ENCODE results near the gene ULBP2.

Gene ULBP2

DNA sequence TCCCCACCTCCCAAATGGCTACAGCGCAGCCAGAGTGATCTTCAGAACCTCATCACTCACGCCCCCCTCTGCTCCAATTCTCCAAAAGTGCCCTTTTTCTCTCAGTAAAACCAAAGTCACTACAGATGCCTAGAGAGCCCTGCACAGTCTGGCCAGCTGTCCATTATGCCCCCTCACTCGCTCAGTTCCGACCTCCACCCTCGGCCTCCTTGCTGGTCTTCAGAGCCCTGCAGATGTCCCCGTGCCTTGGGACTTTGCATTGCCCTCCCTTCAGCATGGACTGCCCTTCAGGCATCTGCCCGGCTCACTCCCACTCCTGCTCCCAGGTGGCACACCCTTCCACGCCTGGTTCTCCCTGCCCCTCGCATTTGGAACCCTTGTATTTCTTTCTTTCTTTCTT lies 42.8 kb upstream of the ULBP2 start:
- H3K36me3 ChIP-seq (ENCODE audit: insufficient read depth, insufficient read length, low read length): no peaks in the 10 kb centered on the region
- no peak overlapping the region for H3K4me3 ChIP-seq (ENCODE audit: insufficient read length, low read depth)
- H3K4me1 ChIP-seq (ENCODE audit: insufficient read depth, insufficient read length): peaks cover under 1% of the 10 kb centered on the region
- no peaks in the 10 kb centered on the region for H3K9me3 ChIP-seq (ENCODE audit: insufficient read depth, low read length)
- no peak for TF ChIP-seq SUZ12 (IDR thresholded peaks at IDR 0.05; ENCODE audit: extremely low read depth, insufficient read depth, insufficient read length)
- TF ChIP-seq YY1 (IDR thresholded peaks at IDR 0.05; ENCODE audit: insufficient read depth, insufficient read length): no peak
- no peak overlapping the region for H3K9ac ChIP-seq (ENCODE audit: insufficient read length, low read depth)
- no peak for DNase-seq (ENCODE audit: low read depth, low spot score)
- H3K27me3 ChIP-seq (ENCODE audit: insufficient read depth, insufficient read length): no peaks in the 10 kb centered on the region

DNA sequence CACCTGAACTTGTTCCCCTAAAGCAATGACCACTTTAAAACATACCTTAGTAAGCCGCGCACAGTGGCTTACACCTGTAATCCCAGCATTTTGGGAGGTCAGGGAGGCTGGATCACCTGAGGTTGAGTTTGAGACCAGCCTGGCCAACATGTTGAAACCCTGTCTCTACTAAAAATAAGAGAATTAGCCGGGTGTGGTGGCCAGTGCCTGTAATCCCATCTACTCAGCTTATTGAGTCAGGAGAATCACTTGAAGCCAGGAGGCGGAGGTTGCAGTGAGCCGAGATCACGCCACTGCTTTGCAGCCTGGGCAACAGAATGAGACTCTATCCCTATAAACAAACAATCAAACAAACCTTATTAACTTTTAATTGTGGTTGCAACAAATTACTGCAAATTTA lies 42.3 kb upstream of the ULBP2 start:
- Histone ChIP-seq H3K4me3 (ENCODE audit: insufficient read length, low read depth) (no peak overlapping the region), H3K9me3 (ENCODE audit: insufficient read depth, low read length) (no peaks in the 10 kb centered on the region), H3K9ac (ENCODE audit: insufficient read length, low read depth) (no peak overlapping the region), H3K4me1 (ENCODE audit: insufficient read depth, insufficient read length) (peaks cover 5% of the 10 kb centered on the region), H3K27me3 (ENCODE audit: insufficient read depth, insufficient read length) (no peaks in the 10 kb centered on the region), H3K36me3 (ENCODE audit: insufficient read depth, insufficient read length, low read length) (no peaks in the 10 kb centered on the region)
- TF ChIP-seq SUZ12 (IDR thresholded peaks at IDR 0.05; ENCODE audit: extremely low read depth, insufficient read depth, insufficient read length): no peak
- TF ChIP-seq YY1 (IDR thresholded peaks at IDR 0.05; ENCODE audit: insufficient read depth, insufficient read length): no peak
- no peak for TF ChIP-seq ZNF274 (IDR thresholded peaks at IDR 0.05; ENCODE audit: low read depth, low read length)
- no peak for DNase-seq (ENCODE audit: low read depth, low spot score)

DNA sequence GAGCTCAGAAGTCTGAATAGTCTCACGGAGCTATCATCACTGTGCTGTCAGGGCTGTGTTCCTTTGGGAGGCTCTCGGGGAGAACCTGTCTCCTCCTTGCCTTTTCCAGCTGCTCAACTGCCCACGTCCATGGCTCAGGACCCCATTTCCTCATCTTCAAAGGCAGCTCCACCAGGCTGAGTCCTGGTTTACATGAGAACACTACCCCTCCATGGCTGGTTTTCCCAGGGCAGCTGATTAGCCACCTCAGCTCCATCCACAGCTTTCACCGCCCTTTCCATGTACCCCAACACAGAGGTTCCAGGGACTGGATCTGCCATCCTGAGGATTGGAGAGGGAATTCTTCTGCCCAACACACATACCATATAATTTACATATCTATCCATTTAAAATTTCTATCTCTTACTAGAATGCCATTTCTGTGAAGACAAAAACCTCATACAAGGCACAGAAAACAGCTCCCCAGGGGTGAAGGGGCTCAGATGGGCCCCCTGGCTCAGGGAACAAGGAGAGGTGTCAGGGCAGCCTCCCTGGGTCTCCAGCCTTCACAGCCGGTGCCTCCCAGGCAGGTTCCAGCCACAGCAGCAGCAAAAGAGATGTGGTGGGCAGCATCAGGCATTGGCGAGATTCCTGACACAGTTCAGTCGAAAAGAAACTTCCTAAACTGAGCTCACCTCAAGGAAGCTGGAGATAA lies 41.7 kb upstream of the ULBP2 start:
- Histone ChIP-seq H3K9ac (ENCODE audit: insufficient read length, low read depth) (no peak overlapping the region), H3K4me3 (ENCODE audit: insufficient read length, low read depth) (no peak overlapping the region), H3K9me3 (ENCODE audit: insufficient read depth, low read length) (no peaks in the 10 kb centered on the region), H3K27me3 (ENCODE audit: insufficient read depth, insufficient read length) (no peaks in the 10 kb centered on the region), H3K4me1 (ENCODE audit: insufficient read depth, insufficient read length) (peaks cover 5% of the 10 kb centered on the region), H3K36me3 (ENCODE audit: insufficient read depth, insufficient read length, low read length) (no peaks in the 10 kb centered on the region)
- no peak for DNase-seq (ENCODE audit: low read depth, low spot score)
- TF ChIP-seq ZNF274 (IDR thresholded peaks at IDR 0.05; ENCODE audit: low read depth, low read length) (no peak), SUZ12 (IDR thresholded peaks at IDR 0.05; ENCODE audit: extremely low read depth, insufficient read depth, insufficient read length) (no peak), YY1 (IDR thresholded peaks at IDR 0.05; ENCODE audit: insufficient read depth, insufficient read length) (no peak)

DNA sequence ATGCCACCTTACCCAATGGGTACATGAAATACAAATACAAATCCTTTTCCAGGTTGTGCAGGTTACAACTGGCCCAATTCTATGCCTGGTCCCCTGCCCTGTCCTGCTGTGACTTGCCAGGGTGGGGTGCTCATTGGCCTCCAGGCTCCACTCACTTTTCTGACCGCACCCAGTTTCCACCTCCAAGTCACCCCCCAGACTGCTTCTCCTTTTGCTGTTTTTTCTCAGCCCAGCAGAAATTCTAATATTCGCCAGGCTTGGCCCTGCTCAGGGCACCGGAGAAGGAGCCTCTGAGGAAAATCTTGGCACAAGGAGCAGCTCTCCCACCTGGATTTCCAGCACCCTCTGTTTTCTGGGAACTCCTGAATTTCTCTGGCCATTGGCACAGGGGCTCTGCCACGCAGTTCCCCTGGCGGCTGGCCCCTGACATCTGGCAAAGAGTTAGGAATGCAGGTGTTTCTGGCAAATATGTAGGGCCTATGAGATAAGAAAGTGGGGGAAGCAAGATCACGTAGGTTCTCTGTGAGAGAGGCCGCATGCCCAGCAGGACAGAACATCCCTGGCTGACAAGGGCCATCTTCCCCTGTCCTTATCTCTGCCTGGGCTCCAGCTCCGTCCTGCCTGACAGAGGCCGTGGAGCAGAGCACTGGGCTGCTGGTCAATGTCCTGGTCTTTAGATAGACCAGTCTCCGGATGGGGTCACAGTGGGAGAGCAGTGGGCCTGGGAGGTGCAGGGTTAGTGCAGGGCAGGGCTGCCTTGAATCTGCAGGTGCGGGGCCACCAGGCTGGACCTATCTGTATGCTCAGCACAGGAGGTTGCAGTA lies 41.0 kb upstream of the ULBP2 start:
- Histone ChIP-seq H3K4me1 (ENCODE audit: insufficient read depth, insufficient read length) (peaks cover 5% of the 10 kb centered on the region), H3K27me3 (ENCODE audit: insufficient read depth, insufficient read length) (no peaks in the 10 kb centered on the region), H3K36me3 (ENCODE audit: insufficient read depth, insufficient read length, low read length) (no peaks in the 10 kb centered on the region), H3K4me3 (ENCODE audit: insufficient read length, low read depth) (no peak overlapping the region), H3K9me3 (ENCODE audit: insufficient read depth, low read length) (no peaks in the 10 kb centered on the region), H3K9ac (ENCODE audit: insufficient read length, low read depth) (no peak overlapping the region)
- TF ChIP-seq YY1 (IDR thresholded peaks at IDR 0.05; ENCODE audit: insufficient read depth, insufficient read length) (no peak), SUZ12 (IDR thresholded peaks at IDR 0.05; ENCODE audit: extremely low read depth, insufficient read depth, insufficient read length) (no peak), ZNF274 (IDR thresholded peaks at IDR 0.05; ENCODE audit: low read depth, low read length) (no peak)
- DNase-seq (ENCODE audit: low read depth, low spot score): no peak

DNA sequence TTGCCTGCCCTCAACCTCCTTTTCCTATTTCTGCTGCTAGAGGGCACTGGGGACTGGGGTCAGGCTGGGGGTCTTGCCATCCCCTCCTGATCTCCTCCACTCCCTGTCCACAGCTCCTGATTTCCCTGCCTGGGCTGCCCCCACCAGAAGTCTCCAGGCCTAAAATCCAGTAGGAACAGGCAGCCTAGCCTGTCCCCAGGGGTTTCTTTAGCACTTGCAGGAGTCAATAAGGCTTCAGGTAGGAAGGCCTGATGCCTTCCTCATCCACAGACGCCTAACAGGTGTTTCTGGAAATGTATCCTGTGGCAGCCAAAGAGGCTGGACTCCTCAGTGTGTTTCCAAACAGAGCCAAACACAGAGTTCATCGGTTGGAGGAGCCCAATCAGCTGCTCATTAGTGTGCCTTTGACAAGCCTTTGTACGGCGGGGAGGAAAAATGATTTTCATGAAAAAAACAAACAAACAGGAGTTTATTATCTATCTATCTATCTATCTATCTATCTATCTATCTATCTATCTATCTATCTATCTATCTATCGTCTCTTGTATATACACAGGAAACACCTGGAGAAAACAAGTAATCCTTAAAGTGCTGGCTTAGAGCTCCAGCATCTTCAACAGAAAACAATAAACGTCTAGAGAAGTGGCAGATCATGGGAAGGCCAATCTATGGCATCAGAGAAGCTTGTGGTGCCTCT lies 40.2 kb upstream of the ULBP2 start:
- Histone ChIP-seq H3K27me3 (ENCODE audit: insufficient read depth, insufficient read length) (no peaks in the 10 kb centered on the region), H3K4me3 (ENCODE audit: insufficient read length, low read depth) (no peak overlapping the region), H3K4me1 (ENCODE audit: insufficient read depth, insufficient read length) (peaks cover 5% of the 10 kb centered on the region), H3K9me3 (ENCODE audit: insufficient read depth, low read length) (no peaks in the 10 kb centered on the region), H3K36me3 (ENCODE audit: insufficient read depth, insufficient read length, low read length) (no peaks in the 10 kb centered on the region), H3K9ac (ENCODE audit: insufficient read length, low read depth) (no peak overlapping the region)
- TF ChIP-seq SUZ12 (IDR thresholded peaks at IDR 0.05; ENCODE audit: extremely low read depth, insufficient read depth, insufficient read length) (no peak), YY1 (IDR thresholded peaks at IDR 0.05; ENCODE audit: insufficient read depth, insufficient read length) (no peak), ZNF274 (IDR thresholded peaks at IDR 0.05; ENCODE audit: low read depth, low read length) (no peak)
- no peak for DNase-seq (ENCODE audit: low read depth, low spot score)

GRCh38 chr6:149903938-149904611 lies 37.7 kb upstream of the ULBP2 start:
- peaks cover 12% of the 10 kb centered on the region; the same call in 1 of the 2 replicates for H3K9me3 ChIP-seq (ENCODE audit: insufficient read depth, low read length)
- peaks cover 5% of the 10 kb centered on the region for H3K4me1 ChIP-seq (ENCODE audit: insufficient read depth, insufficient read length)
- no peak overlapping the region for H3K9ac ChIP-seq (ENCODE audit: insufficient read length, low read depth)
- H3K27me3 ChIP-seq (ENCODE audit: insufficient read depth, insufficient read length): no peaks in the 10 kb centered on the region
- no peak for DNase-seq (ENCODE audit: low read depth, low spot score)
- TF ChIP-seq SUZ12 (IDR thresholded peaks at IDR 0.05; ENCODE audit: extremely low read depth, insufficient read depth, insufficient read length) (no peak), YY1 (IDR thresholded peaks at IDR 0.05; ENCODE audit: insufficient read depth, insufficient read length) (no peak), ZNF274 (IDR thresholded peaks at IDR 0.05; ENCODE audit: low read depth, low read length) (no peak)
- H3K36me3 ChIP-seq (ENCODE audit: insufficient read depth, insufficient read length, low read length): no peaks in the 10 kb centered on the region
- H3K4me3 ChIP-seq (ENCODE audit: insufficient read length, low read depth): no peak overlapping the region

Measured in NT2/D1 (cell line).